H4 (cell line): ENCODE measurements around the gene LSP1. TPM values are rescaled to one million over a fixed set of nuclear protein-coding genes. Genes with fewer than 3 reads are reported as not detected.

ENCODE experiments used
- DNase-seq: peaks from one replicate; pipeline ENCODE4 v3.0.0-alpha.2; 2015; ENCODE audit warnings: low spot score
- total RNA-seq: library from RNA; depleted of rRNA; stranded (reverse); fragments of >200 nt; shearing (Covaris generic); gene quantifications from 2 replicates; pipeline ENCODE4 v1.2.3, GENCODE V29; 2014

LSP1 gene
- total RNA-seq, 1 experiment from 2014 or later, result 3.3 TPM

GRCh38 chr11:1836011-1836945 is 16.6 kb upstream of the LSP1 start:
- DNase-seq, result no peak

DNA sequence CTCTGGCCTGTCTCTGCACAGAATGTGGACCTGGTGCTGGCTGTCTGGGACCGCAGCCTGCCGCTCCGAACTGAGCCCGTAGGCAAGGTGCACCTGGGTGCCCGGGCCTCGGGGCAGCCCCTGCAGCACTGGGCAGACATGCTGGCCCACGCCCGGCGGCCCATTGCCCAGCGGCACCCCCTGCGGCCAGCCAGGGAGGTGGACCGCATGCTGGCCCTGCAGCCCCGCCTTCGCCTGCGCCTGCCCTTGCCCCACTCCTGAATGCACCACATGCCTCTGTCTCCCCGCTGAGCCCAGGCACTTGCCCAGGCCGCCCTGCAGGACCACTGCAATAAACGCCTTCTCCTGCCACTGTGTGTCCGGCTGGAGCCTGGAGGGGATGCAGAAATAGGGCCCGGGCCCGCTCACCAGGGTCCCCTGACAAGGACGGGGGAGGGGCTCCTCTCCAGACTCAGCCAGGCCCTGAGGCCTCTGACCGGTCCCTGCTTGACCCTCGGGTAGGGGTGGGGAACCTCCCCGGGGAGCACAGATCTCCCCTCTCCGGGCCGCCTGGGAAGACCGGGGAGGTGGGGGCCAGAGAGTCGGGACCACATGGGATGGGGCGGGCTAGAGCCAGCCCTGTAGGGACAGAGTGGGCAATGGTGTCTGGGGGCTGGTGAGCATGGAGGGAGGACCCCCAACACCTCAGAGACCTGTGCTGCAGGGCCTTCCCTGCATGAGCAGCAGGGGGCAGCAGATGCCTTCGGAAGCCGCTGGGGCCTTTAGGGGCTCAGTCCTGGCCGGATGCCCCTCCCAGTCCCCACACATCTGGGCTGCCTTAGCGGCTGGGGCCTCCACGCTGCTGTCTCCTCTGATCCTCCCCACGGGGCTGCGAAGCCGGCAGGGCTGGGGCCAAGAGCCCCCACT is 15.5 kb upstream of the LSP1 start:
- DNase-seq, result peak; percentile 67

DNA sequence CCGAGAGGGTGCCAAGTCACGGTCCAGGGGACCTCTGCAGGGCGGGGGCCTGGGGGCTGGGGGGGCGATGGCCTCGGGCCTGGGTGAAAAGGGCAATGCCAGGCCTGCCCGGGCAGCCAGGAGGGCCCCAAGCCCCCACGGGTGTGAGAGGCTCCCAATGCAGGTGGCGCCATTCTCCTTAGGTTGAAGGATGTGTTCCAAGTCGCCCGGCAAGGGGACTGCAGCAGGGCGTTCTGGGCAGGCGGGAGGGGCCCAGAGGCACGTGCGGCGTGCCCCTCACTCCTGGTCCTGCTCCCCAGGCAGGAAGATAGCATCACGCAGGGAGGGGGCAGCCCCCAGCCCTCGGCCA is 14.8 kb upstream of the LSP1 start:
- no peak for DNase-seq

DNA sequence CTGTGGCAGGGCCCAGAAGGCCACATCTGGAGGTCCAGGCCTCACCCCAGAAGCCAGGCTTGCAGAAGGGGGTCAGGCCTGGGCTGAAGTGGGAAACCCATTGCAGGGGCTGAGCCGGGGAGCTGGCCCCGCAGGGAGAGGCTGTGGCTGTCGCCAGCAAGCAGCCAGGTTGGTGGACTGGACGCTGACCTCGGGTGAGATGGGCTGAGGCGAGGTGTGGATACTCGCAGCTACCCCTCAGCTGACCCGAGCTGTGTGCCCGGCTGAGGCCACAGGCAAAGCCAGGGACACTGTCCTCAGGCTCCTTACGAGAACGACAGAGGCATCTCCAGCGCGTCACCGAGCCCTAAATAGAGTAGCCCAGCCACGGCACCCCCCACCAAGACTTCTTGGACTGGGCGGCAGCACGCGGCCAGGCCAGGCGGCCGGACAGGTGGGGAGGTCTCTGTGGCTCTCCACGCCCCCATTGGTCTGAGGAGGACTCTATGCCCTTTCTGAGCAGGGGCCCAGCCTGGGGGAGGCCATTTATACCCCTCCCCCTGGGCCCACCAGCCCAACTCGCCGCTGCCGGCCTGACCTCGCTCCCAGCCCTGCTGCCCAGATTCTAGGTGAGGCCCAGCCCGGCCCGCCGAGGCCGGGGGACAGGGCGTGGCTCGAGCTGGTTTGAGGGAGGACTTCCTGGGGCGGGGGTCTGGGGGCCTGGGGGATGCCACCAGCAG is 14.3 kb upstream of the LSP1 start, which contains the start of gene TNNI2:
TSS of gene TNNI2 (plus strand) at position 556 of the 719 bp plus-strand sequence. CDS start 716 bp downstream, outside the sequence.
- DNase-seq, result no peak

- DNase-seq, result no peak
Measured at GRCh38 chr11:1839204-1839923, 13.5 kb upstream of the LSP1 start.

DNA sequence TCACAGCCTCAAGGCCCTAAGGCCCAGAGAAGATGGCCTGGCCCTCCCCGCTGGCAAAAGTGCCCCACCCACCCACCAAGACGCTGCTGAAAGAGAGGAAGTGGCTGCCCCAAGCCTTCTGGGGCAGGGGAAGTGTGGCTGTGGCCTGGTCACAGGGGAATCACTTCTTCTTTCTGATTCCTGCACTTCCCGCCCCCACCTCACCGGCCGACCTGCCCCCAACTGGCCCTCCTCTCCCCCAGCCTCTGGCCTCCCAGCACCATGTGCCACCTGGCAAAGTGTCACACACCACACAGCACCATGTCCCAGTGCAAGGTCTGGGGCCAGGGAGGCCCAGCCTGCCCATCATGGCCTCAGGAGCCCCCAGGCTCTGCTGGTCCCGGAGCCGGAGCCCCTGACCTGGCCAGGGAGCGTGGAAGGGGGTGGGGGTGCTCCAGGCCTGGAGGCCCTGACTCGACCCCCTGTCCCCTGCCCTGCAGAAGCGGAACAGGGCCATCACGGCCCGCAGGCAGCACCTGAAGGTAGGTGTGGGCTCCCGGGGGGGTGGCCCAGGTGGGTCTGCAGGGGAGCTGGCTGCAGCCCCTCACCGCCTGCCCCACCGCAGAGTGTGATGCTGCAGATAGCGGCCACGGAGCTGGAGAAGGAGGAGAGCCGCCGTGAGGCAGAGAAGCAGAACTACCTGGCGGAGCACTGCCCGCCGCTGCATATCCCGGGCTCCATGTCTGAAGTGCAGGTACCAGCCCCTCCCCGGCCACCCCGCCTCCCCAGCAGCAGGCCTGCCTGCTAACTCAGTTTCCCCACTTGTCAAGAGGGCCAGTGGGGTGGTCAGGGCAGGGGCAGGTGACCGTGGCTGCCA is 12.7 kb upstream of the LSP1 start:
- no peak for DNase-seq

DNA sequence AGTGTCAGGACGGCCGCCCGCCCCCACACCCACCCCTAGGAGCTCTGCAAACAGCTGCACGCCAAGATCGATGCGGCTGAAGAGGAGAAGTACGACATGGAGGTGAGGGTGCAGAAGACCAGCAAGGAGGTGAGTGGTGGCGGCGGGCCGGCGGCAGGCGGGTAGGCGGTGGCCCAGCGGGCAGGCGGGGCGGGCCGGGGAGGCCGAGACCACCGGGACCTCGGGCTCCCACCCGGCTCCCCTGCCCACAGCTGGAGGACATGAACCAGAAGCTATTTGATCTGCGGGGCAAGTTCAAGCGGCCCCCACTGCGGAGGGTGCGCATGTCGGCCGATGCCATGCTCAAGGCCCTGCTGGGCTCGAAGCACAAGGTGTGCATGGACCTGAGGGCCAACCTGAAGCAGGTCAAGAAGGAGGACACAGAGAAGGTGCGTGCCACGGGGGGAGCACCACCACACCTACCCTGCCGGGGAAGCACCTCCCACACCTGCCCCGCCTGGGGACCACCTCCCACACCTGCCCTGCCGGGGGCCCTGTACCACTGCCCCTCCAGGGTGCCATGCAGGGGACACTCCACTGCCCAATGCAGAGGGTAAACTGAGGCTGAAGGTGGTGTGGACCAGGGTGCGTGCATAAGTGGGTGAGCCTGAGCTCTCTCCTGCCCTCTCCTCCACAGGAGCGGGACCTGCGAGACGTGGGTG is 12.0 kb upstream of the LSP1 start:
- DNase-seq, result no peak

DNA sequence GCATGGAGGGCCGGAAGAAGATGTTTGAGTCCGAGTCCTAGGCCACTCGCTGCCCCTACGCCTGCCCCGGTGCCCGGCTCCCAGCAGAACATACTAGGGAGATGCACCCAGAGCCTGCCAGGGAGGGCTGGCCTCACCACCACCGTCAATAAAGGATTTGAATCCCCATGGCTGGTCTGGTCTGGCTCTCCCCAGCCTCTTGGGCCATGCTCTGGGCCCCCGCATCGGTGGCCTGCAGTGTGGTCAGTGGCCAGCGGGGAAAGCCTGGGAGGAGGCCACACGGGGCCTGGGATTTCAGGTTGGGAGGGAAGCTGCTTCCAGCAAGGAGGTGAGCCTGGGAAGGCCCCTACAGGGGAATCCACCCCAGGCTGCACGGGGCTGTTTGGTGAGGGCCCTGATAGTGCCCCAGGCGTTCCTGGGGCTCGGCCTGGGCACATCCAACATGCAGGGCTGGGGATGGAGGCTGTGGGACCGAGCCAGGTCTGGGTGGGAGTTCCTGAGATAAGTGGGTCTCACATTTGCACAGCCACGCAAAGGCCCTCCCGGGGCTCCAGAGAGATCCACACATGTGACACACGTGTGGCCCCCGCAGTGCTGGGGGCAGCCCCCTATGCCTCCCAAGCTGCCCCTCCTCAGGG is 11.3 kb upstream of the LSP1 start:
- DNase-seq, result no peak

- no peak for DNase-seq
Measured at GRCh38 chr11:1842149-1843097, 10.5 kb upstream of the LSP1 start.

DNA sequence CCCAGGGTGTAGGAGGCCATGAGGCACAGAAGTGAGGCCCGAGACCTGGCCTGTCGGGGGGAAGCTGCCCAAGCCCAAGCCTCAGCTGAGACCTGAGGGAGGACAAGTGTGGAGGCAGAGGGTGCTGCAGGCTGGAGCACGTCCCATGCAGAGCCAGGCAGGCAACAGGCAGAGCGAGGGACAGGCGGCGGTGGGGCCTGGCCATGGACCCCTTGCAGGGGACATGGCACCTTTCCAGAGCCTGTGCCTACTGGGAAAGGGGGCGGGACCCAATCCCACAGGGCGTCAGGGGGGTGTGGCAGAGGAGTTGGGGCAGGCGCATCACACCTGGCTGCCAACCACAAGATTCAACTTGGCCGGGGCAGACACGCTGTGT is 9.8 kb upstream of the LSP1 start:
- no peak for DNase-seq

GRCh38 chr11:1843796-1844195 is 9.1 kb upstream of the LSP1 start:
- no peak for DNase-seq

GRCh38 chr11:1844221-1845094 is 8.4 kb upstream of the LSP1 start:
- no peak for DNase-seq

DNA sequence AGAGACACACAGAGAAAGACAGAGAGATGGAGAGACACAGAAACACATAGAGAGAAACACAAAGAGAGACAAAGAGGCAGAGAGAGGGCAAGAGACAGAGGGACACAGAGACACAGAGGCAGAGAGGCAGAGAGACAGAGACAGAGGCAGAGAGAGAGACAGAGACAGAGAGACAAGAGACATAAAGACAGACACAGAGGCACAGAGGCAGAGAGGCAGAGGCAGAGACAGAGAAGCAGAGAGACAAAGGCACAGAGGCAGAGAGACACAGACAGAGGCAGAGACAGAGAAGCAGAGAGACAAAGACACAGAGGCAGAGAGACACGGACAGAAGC is 7.8 kb upstream of the LSP1 start:
- DNase-seq, result no peak

DNA sequence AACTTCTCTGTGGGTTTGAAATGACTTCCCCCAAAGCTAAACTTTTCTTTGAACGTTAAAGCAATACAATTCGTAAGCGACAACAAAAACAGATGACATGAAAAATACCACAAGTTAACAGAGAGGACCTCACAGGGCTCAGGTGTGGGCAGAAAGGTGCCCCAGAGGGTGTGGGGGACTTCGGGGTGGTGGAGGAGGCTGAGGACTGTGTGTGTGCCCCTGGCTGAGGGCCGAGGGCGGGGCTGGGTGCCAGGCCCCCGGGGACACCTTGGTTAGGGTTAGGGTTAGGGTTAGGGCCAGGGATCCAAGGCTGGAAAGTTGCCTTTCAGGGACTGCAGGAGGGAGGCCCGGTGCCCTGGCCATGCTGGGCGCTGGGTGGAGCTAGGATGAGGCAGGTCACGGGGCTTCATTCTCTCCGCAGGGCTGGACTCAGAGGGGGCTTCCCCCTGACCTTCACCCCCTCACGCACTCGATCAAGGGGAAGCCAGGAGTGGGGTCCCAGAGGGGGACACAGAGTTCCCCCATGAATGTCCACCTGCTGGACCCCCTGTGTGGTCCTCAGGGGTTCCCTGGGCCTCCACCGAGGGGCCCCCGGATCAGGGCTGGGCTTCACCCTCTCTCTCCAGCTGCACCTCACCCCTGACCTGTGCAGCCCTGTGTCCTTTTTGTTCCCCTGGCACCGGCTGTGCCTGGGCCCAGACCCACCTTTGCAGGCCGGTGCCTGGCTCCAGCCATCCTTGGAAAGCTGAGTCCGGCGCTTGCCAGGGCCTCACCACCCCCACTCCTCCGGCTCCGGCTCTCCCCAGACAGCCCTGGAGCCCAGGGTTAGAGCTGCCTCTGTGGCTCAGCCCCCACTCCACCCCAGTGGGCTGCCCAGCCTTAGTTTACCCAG is 7.1 kb upstream of the LSP1 start:
- DNase-seq, result no peak

GRCh38 chr11:1846453-1846932 is 6.4 kb upstream of the LSP1 start:
- DNase-seq, result no peak
